ENCODE results near the gene UNC13D.
A peak's percentile ranks its signal among the peaks of the same experiment; 100 is the strongest.

DNA sequence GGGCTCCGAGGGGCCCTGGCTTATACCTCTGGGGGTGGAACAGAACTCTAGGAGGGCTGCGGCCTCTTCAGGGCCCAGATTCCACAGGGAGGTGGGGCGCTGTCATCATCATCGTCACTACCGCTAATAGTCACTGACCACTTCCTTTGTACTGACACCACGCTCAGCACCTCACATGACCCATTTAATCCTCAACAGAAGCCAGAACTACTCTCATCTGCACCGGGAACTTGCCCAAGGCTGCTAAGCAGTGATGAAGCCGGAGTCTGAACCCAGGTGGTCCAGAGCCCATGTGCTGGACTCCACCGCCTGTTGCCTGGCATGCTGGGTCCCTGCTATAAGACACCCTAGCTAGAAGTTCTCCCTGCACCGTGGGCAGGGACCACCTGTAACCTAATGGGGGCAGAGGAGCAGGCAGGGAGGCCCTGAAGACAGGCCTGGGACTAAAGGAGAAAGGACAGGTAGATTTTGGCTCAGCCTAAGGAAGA, 12.0 kb downstream of the UNC13D start:
- TF ChIP-seq CTCF (IDR thresholded peaks at IDR 0.05) (no peak), POLR2AphosphoS5 (IDR thresholded peaks at IDR 0.05) (peak in 1 of 3 donors; percentile 26)
